ENCODE data around the gene CDON. TPM values are rescaled to one million over a fixed set of nuclear protein-coding genes. Genes with fewer than 3 reads are reported as not detected.

Gene CDON
- total RNA-seq, 6 donors from 2014 or later, result 4.0 to 24.2 (median 13.5) TPM

GRCh38 chr11:126084608-126084912 lies 21.9 kb upstream of the CDON start:
- 41 to 46% methylated on average over 2 to 4 of the region's 4 CpGs for WGBS, 2 donors

DNA sequence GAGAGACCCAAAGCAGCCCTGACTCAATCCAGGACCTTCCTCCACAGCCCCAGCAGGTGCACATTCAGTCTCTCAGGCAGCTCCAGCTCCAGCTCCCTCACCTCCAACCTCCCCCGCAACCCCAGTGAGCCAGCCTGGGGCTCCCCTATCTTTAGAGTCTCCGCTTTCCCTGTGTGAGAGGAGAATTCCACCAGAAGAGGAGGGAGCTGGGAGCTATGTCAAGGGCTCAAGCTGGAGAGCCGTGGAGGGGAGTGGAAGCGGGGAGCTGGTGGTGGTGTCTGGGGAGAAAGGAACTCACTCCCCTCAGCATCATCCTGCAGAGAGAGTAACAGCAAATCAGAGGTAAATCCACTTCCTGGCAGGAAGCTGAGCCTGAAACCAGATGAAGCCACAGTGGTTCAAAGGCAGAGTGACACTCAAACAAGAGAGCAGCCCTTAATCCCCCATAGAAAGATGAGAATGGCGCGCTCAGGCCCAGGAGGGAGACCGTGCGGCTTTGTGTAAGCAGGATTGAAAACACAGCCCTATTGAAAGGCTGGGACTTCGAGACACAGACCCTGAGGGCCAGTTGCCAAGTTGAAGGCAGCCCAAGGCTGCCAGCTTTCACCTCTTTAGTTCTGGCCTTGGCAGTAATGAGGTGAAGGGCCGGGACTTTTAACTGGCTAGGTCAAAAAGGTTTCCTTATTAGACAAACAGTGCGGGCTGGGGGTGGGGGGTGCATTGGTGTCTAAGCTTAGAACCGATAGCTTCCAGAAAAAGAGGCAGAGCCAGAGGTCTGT lies 21.4 kb upstream of the CDON start:
- H3K4me1 ChIP-seq, result peaks cover 0 to 8% (median 0%) of the 10 kb centered on the region in 4 donors
- ATAC-seq (ENCODE audit: low FRiP score in 2 of 2) (no peak), DNase-seq (no peak)
- WGBS, 2 donors, result 50 to 52% methylated on average over 10 to 12 of the region's 12 CpGs
- no peak overlapping the region for H3K27ac ChIP-seq
- no peaks in the 10 kb centered on the region for H3K27me3 ChIP-seq
- H3K9me3 ChIP-seq, result no peaks in the 10 kb centered on the region
- no peaks in the 10 kb centered on the region for H3K36me3 ChIP-seq
- no peak for TF ChIP-seq CTCF (IDR thresholded peaks at IDR 0.05)
- TF ChIP-seq POLR2A (IDR thresholded peaks at IDR 0.05), result no peak
- TF ChIP-seq EP300 (IDR thresholded peaks at IDR 0.05), result no peak
- TF ChIP-seq POLR2AphosphoS5 (IDR thresholded peaks at IDR 0.05), result no peak
- H3K4me3 ChIP-seq, result no peak overlapping the region

More at GRCh38 chr11:126084608-126084912, 21.9 kb upstream of the CDON start:
- no peak for TF ChIP-seq POLR2AphosphoS5 (IDR thresholded peaks at IDR 0.05)
- TF ChIP-seq CTCF (IDR thresholded peaks at IDR 0.05), result no peak
- TF ChIP-seq EP300 (IDR thresholded peaks at IDR 0.05), result no peak
- TF ChIP-seq POLR2A (IDR thresholded peaks at IDR 0.05), result no peak
- Histone ChIP-seq H3K4me1 (peaks cover 0 to 8% (median 0%) of the 10 kb centered on the region in 4 donors), H3K9me3 (no peaks in the 10 kb centered on the region), H3K4me3 (no peak overlapping the region), H3K27ac (no peak overlapping the region), H3K27me3 (no peaks in the 10 kb centered on the region), H3K36me3 (no peaks in the 10 kb centered on the region)
- peak in 1 of 2 donors; percentile 46 for ATAC-seq (ENCODE audit: low FRiP score in 2 of 2)
- DNase-seq, result peak in 1 of 2 donors; percentile 57

- TF ChIP-seq EP300 (IDR thresholded peaks at IDR 0.05), result no peak
- no peak for TF ChIP-seq POLR2AphosphoS5 (IDR thresholded peaks at IDR 0.05)
- no peak for TF ChIP-seq CTCF (IDR thresholded peaks at IDR 0.05)
- no peak for TF ChIP-seq POLR2A (IDR thresholded peaks at IDR 0.05)
- no peak overlapping the region for H3K27ac ChIP-seq
- no peaks in the 10 kb centered on the region for H3K36me3 ChIP-seq
- ATAC-seq (ENCODE audit: low FRiP score in 2 of 2) (no peak), DNase-seq (no peak)
- no peak overlapping the region for H3K4me3 ChIP-seq
- H3K9me3 ChIP-seq, result no peaks in the 10 kb centered on the region
- WGBS, 2 donors, result 73 to 75% methylated on average over 13 to 17 of the region's 17 CpGs
- H3K4me1 ChIP-seq, result peaks cover 0 to 8% (median 0%) of the 10 kb centered on the region in 4 donors
- no peaks in the 10 kb centered on the region for H3K27me3 ChIP-seq
Measured at GRCh38 chr11:126082251-126083109, 19.8 kb upstream of the CDON start.

GRCh38 chr11:126081915-126082250 lies 19.2 kb upstream of the CDON start:
- no peak overlapping the region for H3K27ac ChIP-seq
- DNase-seq (no peak), ATAC-seq (ENCODE audit: low FRiP score in 2 of 2) (no peak)
- H3K4me1 ChIP-seq, result peaks cover 0 to 8% (median 0%) of the 10 kb centered on the region in 4 donors
- H3K4me3 ChIP-seq, result no peak overlapping the region
- TF ChIP-seq POLR2AphosphoS5 (IDR thresholded peaks at IDR 0.05) (no peak), POLR2A (IDR thresholded peaks at IDR 0.05) (no peak), CTCF (IDR thresholded peaks at IDR 0.05) (no peak), EP300 (IDR thresholded peaks at IDR 0.05) (no peak)
- no peaks in the 10 kb centered on the region for H3K27me3 ChIP-seq
- 80 to 85% methylated on average over 4 of the region's 4 CpGs for WGBS, 2 donors
- H3K9me3 ChIP-seq, result no peaks in the 10 kb centered on the region
- no peaks in the 10 kb centered on the region for H3K36me3 ChIP-seq
